Right ventricle myocardium superior (tissue), 1 donor: ENCODE results near the gene NCDN. TPM values are rescaled to one million over a fixed set of nuclear protein-coding genes. Genes with fewer than 3 reads are reported as not detected.

ENCODE experiments used
- ATAC-seq: fragments of 200-7000 bp; cut with Tn5 transposase; one replicate; pipeline ENCODE4 v1.9.1; 2020; ENCODE audit warnings: mild to moderate bottlenecking; ENCODE audit not compliant: poor library complexity
- DNase-seq: peaks from one replicate; pipeline ENCODE4 v3.0.0-alpha.2; 2020
- intact Hi-C: fragments of 100-400 bp; cut with DNase I; formaldehyde crosslinking; loops from one replicate; pipeline ENCODE4 v1.11.2; 2022
- long read RNA-seq: library from polyadenylated mRNA; unstranded; transcript quantifications from one replicate; pipeline ENCODE4 v2.0.0, GENCODE V29; 2021
- total RNA-seq: library from RNA; stranded (reverse); fragmentation: NEBNext Ultra II Directional; extraction: Animal tissue kit (Norgen Biotek cat#: 25700); gene quantifications from one replicate; pipeline ENCODE4 v1.2.1, GENCODE V29; 2021
- donor health status: DM: no; HTN: yes; CAD: no; lungs with severe emphysema.

The NCDN gene
- 20.3 TPM for total RNA-seq
- long read RNA-seq, transcript NCDN-201 (8 exons, 3,433 nt) = major isoform, 10 of 55 reads
- long read RNA-seq, transcript NCDN-202 (7 exons, 3,683 nt) = minor isoform, 5 of 55 reads
- long read RNA-seq, partial matches to known transcripts = 23 of 55 reads
- long read RNA-seq, other reads (novel, unspliced or antisense) = 16 of 55 reads

GRCh38 chr1:35557611-35558373 is at the start of gene NCDN:
Gene NCDN (plus strand): TSS chr1:35557799. CDS start chr1:35558191, 392 bp downstream.
- DNase-seq (peak; percentile 98), ATAC-seq (peak; percentile 94)
- intact Hi-C loops = no loop called here

- intact Hi-C loops = no loop called here
- ATAC-seq (no peak), DNase-seq (no peak)
Observed at GRCh38 chr1:35507947-35508346, 49.7 kb upstream of the NCDN start.

- DNase-seq (no peak), ATAC-seq (no peak)
- intact Hi-C loops = no loop called here
Observed at GRCh38 chr1:35509558-35509957, 48.0 kb upstream of the NCDN start.

- no peak for ATAC-seq
- intact Hi-C loops = no loop called here
- DNase-seq = no peak
Observed at GRCh38 chr1:35511305-35511704, 46.3 kb upstream of the NCDN start.

GRCh38 chr1:35518183-35518582 is 39.4 kb upstream of the NCDN start:
- DNase-seq (no peak), ATAC-seq (no peak)
- intact Hi-C loops = no loop called here

- no peak for DNase-seq
- ATAC-seq = no peak
- intact Hi-C loops = no loop called here
Observed at GRCh38 chr1:35519432-35519831, 38.2 kb upstream of the NCDN start.

GRCh38 chr1:35524106-35524505 is 33.5 kb upstream of the NCDN start:
- no peak for ATAC-seq
- DNase-seq = no peak
- intact Hi-C loops = no loop called here

GRCh38 chr1:35530168-35530567 is 27.4 kb upstream of the NCDN start:
- intact Hi-C loops = no loop called here
- ATAC-seq (no peak), DNase-seq (no peak)

- intact Hi-C loops = no loop called here
- ATAC-seq = peak; percentile 84
Observed at GRCh38 chr1:35530946-35531345, 26.7 kb upstream of the NCDN start.

GRCh38 chr1:35531368-35531767 is 26.2 kb upstream of the NCDN start:
- ATAC-seq = peak; percentile 35
- intact Hi-C loops = no loop called here
- DNase-seq = no peak

More at GRCh38 chr1:35530946-35531345, 26.7 kb upstream of the NCDN start:
- no peak for DNase-seq

- intact Hi-C loops = no loop called here
- no peak for ATAC-seq
- DNase-seq = no peak
Observed at GRCh38 chr1:35532497-35533223, 24.9 kb upstream of the NCDN start.

- DNase-seq = no peak
- intact Hi-C loops = no loop called here
- no peak for ATAC-seq
Observed at GRCh38 chr1:35533586-35533985, 24.0 kb upstream of the NCDN start.

- ATAC-seq (no peak), DNase-seq (no peak)
- intact Hi-C loops = no loop called here
Observed at GRCh38 chr1:35535243-35535642, 22.4 kb upstream of the NCDN start.

GRCh38 chr1:35536556-35537162 is 20.9 kb upstream of the NCDN start:
- no peak for DNase-seq
- ATAC-seq = no peak
- intact Hi-C loops = no loop called here

- DNase-seq (no peak), ATAC-seq (peak; percentile 6)
- intact Hi-C loops = no loop called here
Observed at GRCh38 chr1:35537806-35538205, 19.8 kb upstream of the NCDN start.

- intact Hi-C loops = no loop called here
- DNase-seq (no peak), ATAC-seq (peak; percentile 19)
Observed at GRCh38 chr1:35539073-35539823, 18.4 kb upstream of the NCDN start.

GRCh38 chr1:35539824-35540261 is 17.8 kb upstream of the NCDN start:
- intact Hi-C loops = no loop called here
- ATAC-seq (peak; percentile 64), DNase-seq (no peak)

- DNase-seq (no peak), ATAC-seq (peak; percentile 86)
- intact Hi-C loops = no loop called here
Observed at GRCh38 chr1:35544976-35545375, 12.6 kb upstream of the NCDN start.

GRCh38 chr1:35546614-35547013 is 11.0 kb upstream of the NCDN start:
- intact Hi-C loops = no loop called here
- DNase-seq (no peak), ATAC-seq (no peak)
